GM18861 (cell line): ENCODE results near the gene ZNF574.

ENCODE experiments used
- ATAC-seq: cut with Tn5 transposase; IDR thresholded peaks from one replicate; pipeline ENCODE4 v1.9.1; 2021; ENCODE audit not compliant: unreplicated experiment

Gene ZNF574

GRCh38 chr19:42122691-42123607 is 47.0 kb downstream of the ZNF574 start:
- ATAC-seq = peak; percentile 37

GRCh38 chr19:42123765-42124164 is 47.8 kb downstream of the ZNF574 start:
- no peak for ATAC-seq

- no peak for ATAC-seq
These were observed 48.5 kb downstream of the ZNF574 start for GRCh38 chr19:42124386-42124901.

DNA sequence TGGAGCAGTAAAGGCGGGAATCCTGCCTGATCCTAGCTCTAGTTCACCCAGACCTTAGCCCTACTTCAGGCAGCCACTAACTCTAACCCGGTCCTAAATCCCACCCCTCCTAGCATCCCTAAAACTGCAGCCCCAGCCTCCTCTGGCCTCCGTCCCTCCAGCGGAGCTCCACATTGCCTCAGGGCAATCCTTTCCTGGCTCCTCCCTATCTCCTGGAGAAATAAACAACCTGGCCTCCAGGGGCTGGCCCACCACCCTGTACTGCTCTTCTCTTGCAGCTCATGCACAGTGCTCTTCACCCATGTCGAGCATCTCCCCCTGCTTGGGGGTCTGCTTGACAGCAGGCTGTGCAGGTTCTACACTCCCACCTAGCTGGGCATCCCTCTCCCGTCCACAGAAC is 49.6 kb downstream of the ZNF574 start:
- no peak for ATAC-seq

GRCh38 chr19:42126574-42126973 is 50.6 kb downstream of the ZNF574 start:
- ATAC-seq = no peak

- ATAC-seq = peak; percentile 34
These were observed 53.7 kb downstream of the ZNF574 start for GRCh38 chr19:42129399-42130253.

DNA sequence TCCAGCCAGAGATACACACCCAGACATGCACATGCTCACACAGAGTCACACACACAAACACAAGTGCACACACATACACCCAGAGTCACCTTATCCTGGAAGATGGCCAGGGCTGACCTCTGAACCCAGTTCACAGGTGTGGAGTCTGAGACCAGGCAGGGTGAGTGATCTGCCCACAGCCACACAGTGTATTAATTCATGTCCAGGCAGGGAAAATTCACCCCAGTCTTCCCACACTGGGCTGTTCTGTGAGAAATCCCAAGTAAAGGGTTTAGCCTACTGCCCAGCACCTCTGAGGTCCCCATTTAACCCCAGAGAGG is 54.2 kb downstream of the ZNF574 start:
- no peak for ATAC-seq
